ENCODE results near the gene UNG.
"Not testable (repeated sequence)": the region's sequence is repeated elsewhere in the genome, so short reads cannot be mapped to it uniquely, and the experiment has no call there.

The UNG gene

DNA sequence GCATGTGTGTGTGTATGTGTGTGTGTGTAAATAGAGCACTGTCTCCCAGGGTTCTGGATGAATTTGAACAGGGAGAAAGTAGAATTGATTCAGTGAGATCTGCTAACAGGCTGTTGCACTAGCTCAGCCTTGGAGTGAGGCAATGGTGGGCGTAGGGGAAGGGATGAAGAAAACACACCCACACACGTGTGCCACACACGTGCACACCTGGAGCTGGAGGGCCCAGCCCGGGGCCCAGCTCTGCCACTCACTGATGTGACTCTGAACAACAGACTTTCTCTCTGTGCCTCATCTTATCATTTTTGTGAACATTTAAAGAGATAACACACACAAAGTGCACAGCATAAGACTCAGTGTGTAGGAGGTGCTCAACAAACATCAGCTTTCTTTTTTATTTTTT is 23.2 kb downstream of the UNG start:
- no peak for DNase-seq (ENCODE audit: low read depth, low spot score)

DNA sequence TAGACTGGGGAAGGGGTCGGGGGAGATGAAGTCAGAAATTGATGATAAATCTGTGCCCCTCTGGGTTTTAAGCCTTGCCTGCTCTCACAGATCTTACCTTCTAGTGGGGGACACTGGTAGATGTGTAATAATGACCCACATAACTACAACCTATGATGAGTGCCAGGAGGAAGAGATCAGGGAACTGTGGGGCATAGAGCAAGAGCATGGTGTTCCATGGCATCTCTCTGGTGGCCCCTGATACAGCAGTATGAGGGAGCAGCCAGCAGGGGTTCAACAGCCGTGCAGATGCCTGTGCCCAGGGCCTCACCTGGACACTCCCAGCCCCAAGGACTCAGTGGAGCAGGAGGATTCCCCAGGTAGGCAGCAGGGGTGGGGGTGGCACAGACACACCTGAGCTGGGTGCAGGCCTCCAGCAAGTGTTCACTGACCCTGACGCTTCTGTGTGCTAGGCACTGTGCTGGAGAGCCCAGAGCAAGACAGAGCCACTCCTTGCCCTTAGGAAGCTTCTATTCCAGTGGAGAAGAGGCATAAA is 24.0 kb downstream of the UNG start:
- DNase-seq (ENCODE audit: low read depth, low spot score) = no peak

DNA sequence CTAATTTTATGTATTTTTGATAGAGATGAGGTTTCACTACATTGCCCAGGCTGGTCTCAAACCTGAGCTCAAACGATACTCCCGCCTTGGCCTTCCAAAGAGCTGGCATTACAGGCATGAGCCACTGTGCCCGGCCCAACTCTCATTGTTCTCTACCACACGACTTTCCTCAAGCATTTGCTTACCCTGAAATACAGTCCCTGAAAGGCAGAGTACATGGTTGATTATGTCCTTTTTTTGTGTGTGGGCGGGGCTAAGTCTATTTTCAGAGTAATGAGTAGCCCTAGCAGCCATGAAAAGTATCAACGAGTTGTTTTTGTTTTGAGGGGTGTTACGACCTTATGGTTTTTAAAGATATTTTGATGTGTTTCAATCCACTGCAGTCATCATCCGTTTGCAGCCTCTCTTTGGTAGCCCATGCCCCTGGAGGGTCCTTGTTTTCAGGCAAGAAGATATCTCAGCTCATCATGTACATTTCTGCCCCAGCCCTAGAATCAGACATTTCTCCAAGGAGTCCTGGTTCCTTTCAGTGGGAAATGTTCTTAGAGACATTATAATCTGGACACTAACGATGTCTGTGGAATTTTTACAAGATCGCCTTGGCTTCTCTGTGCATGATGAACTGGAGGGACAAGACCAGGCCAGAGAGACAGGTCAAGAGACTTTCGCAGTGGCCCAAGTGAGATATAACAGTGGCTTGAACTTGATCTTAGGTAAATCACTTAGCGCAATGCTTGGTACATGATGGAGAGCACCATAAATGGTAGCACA is 27.7 kb downstream of the UNG start:
- no peak for DNase-seq (ENCODE audit: low read depth, low spot score)

- no peak for DNase-seq (ENCODE audit: low read depth, low spot score)
These were observed 28.4 kb downstream of the UNG start for GRCh38 chr12:109125791-109126190.

GRCh38 chr12:109126784-109127183 is 29.4 kb downstream of the UNG start:
- no peak for DNase-seq (ENCODE audit: low read depth, low spot score)

- DNase-seq (ENCODE audit: low read depth, low spot score) = no peak
These were observed 30.3 kb downstream of the UNG start for GRCh38 chr12:109127533-109128242.

- DNase-seq (ENCODE audit: low read depth, low spot score) = no peak
These were observed 33.1 kb downstream of the UNG start for GRCh38 chr12:109130297-109131153.

GRCh38 chr12:109131154-109132050 is 34.0 kb downstream of the UNG start:
- DNase-seq (ENCODE audit: low read depth, low spot score) = no peak

- DNase-seq (ENCODE audit: low read depth, low spot score) = no peak
These were observed 37.0 kb downstream of the UNG start for GRCh38 chr12:109134186-109134917.

DNA sequence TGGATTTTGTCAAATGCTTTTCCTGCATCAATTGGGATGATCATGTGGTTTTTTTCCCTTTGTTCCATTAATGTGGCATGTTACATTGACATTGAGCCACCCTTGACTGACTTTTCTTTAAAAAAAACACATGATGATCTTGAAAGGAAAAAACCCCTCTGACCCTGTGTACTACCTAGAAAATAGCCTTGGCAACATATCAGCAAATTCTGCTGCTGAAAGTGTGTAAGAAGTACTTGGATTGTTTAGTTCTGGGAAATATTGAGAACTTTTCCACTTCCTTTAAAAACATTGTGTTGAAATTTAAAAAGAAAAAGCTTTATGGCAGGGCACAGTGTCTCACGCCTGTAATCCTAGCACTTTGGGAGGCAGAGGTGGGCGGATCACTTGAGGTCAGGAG is 39.7 kb downstream of the UNG start:
- DNase-seq (ENCODE audit: low read depth, low spot score) = no peak

GRCh38 chr12:109139360-109139759 is 42.0 kb downstream of the UNG start:
- no peak for DNase-seq (ENCODE audit: low read depth, low spot score)

DNA sequence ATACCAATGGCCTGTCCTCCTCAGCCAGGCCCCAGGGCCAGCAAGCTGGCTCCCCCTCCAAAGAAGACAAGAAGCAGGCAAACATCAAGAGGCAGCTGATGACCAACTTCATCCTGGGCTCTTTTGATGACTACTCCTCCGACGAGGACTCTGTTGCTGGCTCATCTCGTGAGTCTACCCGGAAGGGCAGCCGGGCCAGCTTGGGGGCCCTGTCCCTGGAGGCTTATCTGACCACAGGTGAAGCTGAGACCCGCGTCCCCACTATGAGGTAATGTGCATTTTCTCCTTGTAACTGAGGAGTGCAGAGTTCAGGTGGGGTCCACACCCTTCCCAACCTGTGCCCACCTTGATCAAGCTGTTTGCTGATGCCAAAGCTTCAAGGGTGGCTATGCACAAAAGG is 42.4 kb downstream of the UNG start:
- DNase-seq (ENCODE audit: low read depth, low spot score) = no peak

DNA sequence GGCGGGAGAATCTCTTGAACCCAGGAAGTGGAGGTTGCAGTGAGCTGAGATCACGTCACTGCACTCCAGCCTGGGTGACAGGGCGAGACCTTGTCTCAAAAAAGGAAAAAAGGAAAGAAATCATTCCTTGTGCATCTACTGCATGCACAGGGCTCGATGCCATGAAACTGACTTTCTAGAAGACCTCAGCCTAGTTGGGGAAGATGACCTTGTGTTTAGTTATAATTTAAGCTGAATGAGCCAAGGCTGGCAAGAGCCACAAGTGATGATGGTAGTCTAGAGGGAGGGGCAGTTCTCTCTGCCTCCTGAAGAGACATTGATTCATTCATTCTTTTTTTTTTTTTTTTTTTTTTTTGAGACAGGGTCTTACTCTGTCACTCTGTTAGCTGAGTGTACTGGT is 43.2 kb downstream of the UNG start:
- no peak for DNase-seq (ENCODE audit: low read depth, low spot score)

DNA sequence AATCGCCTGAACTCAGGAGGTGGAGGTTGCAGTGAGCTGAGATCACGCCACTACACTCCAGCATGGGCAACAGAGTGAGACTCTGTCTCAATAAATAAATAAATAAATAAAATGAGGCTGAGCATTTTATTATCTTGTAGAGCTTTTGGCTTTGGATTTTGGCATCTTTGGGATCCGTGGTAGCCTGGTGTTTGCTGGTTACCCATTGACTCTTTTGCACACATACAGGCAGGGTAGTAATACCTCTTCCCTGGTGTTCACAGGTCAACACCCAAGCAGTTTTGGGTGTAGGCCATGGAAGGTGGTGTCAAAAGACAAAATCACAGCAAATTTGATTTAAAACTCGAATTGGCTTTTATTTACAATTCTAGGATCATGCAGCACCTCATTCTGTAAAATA is 46.8 kb downstream of the UNG start:
- no peak for DNase-seq (ENCODE audit: low read depth, low spot score)

DNA sequence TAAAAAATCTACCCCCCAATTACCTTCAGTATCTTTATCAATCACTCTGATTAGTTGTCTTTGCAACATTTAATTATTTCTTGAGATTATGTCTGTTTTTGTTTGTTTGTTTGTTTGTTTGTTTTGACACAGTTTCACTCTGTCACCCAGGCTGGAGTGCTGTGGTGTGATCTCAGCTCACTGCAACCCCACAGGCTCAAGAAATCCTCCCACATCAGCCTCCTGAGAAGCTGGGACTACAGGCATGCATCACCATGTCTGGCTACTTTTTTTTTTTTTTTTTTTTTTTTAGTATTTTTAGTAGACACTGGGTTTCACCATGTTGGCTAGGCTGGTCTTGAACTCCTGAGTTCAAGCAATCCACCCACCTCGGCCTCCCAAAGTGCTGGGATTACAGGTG is 49.7 kb downstream of the UNG start:
- DNase-seq (ENCODE audit: low read depth, low spot score) = not testable (repeated sequence)

DNA sequence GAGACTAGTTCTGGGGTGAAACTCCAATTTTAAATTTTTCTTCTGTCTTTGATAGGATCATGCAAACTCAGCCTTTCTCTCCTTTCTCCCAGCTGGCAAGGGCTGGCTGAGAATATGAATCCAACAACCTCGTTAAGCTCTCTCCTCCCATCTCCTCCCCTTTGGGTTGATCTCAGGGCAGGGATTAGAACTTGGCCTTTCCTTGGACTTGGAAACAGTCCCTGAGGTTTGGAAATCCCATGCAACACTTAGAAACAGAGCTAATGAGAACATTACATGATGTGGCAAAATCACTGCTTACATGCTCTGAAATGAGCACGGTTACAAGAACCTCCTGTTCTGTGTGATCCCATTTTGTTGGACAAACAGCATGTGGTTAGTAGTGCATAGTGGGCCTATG is 50.6 kb downstream of the UNG start:
- no peak for DNase-seq (ENCODE audit: low read depth, low spot score)

DNA sequence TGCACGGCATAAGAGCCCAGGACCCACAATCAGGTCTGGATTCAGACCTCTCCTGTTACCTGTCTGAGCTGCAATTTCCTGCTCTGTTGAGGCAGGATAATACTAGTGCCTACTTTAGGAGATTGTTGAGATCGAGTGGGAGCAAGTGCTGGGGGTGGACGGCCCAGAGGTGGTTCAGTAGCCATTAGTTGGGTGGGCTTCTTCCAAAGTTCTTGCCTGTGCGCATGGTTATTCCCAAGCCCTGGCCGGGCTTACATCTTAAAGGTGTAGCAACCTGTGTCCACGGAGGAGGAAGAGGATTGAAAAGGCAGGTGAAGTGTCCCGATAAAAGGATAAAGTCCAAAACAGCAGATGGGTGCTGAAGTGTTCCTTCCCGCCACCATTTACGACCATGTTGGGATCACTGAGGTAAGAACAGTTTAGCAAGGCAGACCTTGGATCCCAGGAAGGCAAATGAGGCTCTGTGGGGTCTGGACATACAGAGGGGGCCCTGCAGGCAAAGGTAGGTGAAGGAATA is 52.8 kb downstream of the UNG start:
- no peak for DNase-seq (ENCODE audit: low read depth, low spot score)

- DNase-seq (ENCODE audit: low read depth, low spot score) = no peak
These were observed 54.1 kb downstream of the UNG start for GRCh38 chr12:109151457-109151856.

DNA sequence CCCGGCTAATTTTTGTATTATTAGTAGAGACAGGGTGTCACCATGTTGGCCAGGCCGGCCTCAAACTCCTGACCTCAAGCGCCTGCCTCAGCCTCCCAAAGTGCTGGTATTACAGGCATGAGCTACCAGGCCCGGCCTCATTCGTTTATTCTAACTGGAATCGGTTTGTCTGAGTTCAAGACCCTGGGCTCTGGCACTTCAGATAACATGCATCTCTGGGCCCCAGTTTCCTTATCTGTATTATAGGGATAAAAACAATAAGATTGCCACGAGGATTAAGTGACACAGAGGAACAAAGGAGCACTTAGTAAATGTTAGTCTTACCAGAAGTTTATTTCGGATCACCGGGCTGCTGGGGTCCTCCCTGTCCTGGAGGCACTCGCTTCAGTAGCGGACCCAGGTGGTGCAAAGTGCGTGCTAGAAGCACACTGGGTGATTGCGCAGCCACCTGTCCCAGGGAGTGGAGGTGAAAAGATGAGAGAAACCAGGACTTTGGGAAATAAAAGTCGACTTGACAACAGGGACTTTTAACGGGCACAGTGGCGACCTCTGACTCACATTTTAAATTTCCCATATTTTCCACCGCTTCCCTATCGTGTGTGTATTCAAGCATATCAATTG is 56.5 kb downstream of the UNG start:
- no peak for DNase-seq (ENCODE audit: low read depth, low spot score)

Data from activated naive CD8-positive, alpha-beta T cell treated with anti-CD3 and anti-CD28 coated beads, Interleukin-2, amount 50 U/mL, for 16 hours (primary cell).